DMS 273 (cell line): ENCODE measurements around the gene RAPSN.

Source experiments
- DNase-seq: peaks from one replicate; lab custom pipeline; 2025; ENCODE audit not compliant: unreplicated experiment; lab: John Stamatoyannopoulos, UW

The RAPSN gene

GRCh38 chr11:47409440-47410369 lies 39.2 kb downstream of the RAPSN start:
- DNase-seq: no peak

GRCh38 chr11:47408598-47409439 lies 40.1 kb downstream of the RAPSN start:
- DNase-seq: peak; percentile 74

- peak; percentile 95 for DNase-seq
These were observed 41.0 kb downstream of the RAPSN start, which contains the start of gene SLC39A13 for GRCh38 chr11:47407746-47408590. TSS of gene SLC39A13 (plus strand) at chr11:47408590. CDS start at chr11:47410095, 1,505 bp downstream.

GRCh38 chr11:47406896-47407745 lies 41.8 kb downstream of the RAPSN start:
- no peak for DNase-seq

GRCh38 chr11:47403571-47403970 lies 45.4 kb downstream of the RAPSN start:
- DNase-seq: no peak

- no peak for DNase-seq
These were observed 45.8 kb downstream of the RAPSN start for GRCh38 chr11:47403135-47403534.

GRCh38 chr11:47400768-47401279 lies 48.1 kb downstream of the RAPSN start:
- DNase-seq: no peak

- no peak for DNase-seq
These were observed 48.8 kb downstream of the RAPSN start for GRCh38 chr11:47399860-47400767.

- no peak for DNase-seq
These were observed 50.4 kb downstream of the RAPSN start for GRCh38 chr11:47398551-47398950.

- DNase-seq: no peak
These were observed 50.9 kb downstream of the RAPSN start for GRCh38 chr11:47398011-47398410.

- no peak for DNase-seq
These were observed 53.0 kb downstream of the RAPSN start for GRCh38 chr11:47396049-47396320.

- no peak for DNase-seq
These were observed 53.5 kb downstream of the RAPSN start for GRCh38 chr11:47395223-47396048.

- no peak for DNase-seq
These were observed 54.4 kb downstream of the RAPSN start for GRCh38 chr11:47394322-47395222.

GRCh38 chr11:47394050-47394321 lies 55.0 kb downstream of the RAPSN start:
- DNase-seq: no peak

- DNase-seq: no peak
These were observed 55.5 kb downstream of the RAPSN start for GRCh38 chr11:47393163-47394049.

- DNase-seq: no peak
These were observed 56.3 kb downstream of the RAPSN start for GRCh38 chr11:47392546-47393162.
